Neural progenitor cell (in vitro differentiated cells): Measurements from ENCODE around the gene ZFHX3. TPM values are rescaled to one million over a fixed set of nuclear protein-coding genes. Genes with fewer than 3 reads are reported as not detected.

Experiments used
- DNase-seq: peaks from one replicate; pipeline ENCODE4 v3.0.0-alpha.2; 2016; ENCODE audit warnings: low spot score
- H2AFZ ChIP-seq: fragments of 200-600 bp; sonication (generic); replicated peaks from 2 replicates; pipeline ENCODE4 v1.6.1; 2016; ENCODE audit warnings: antibody characterized with exemption
- H3F3A ChIP-seq: fragments of 200-600 bp; sonication (generic); 2 replicates; pipeline ENCODE4 v1.6.1; 2016; ENCODE audit warnings: antibody characterized with exemption, low read depth
- H3K27ac ChIP-seq: fragments of 200-600 bp; sonication (generic); 2 replicates; pipeline ENCODE4 v1.5.1; 2016; ENCODE audit warnings: mild to moderate bottlenecking
- H3K27me3 ChIP-seq: fragments of 200-600 bp; sonication (generic); 2 replicates; pipeline ENCODE4 v1.6.1; 2016; ENCODE audit warnings: mild to moderate bottlenecking, moderate library complexity
- H3K36me3 ChIP-seq: fragments of 200-600 bp; sonication (generic); 2 replicates; pipeline ENCODE4 v1.5.1; 2016
- H3K4me1 ChIP-seq: fragments of 200-600 bp; sonication (generic); 2 replicates; pipeline ENCODE4 v1.6.1; 2016; ENCODE audit warnings: mixed run types
- H3K4me2 ChIP-seq: fragments of 200-600 bp; sonication (generic); 2 replicates; pipeline ENCODE4 v1.6.1; 2016
- H3K4me3 ChIP-seq: fragments of 200-600 bp; sonication (generic); 2 replicates; pipeline ENCODE4 v1.5.1; 2016
- H3K79me2 ChIP-seq: fragments of 200-600 bp; sonication (generic); 2 replicates; pipeline ENCODE4 v1.6.1; 2016; ENCODE audit warnings: low read depth
- H3K9ac ChIP-seq: fragments of 200-600 bp; sonication (generic); 2 replicates; pipeline ENCODE4 v1.6.1; 2016
- H3K9me3 ChIP-seq: fragments of 200-600 bp; sonication (generic); 2 replicates; pipeline ENCODE4 v1.5.1; 2016; ENCODE audit warnings: low read depth
- H4K20me1 ChIP-seq: fragments of 200-600 bp; sonication (generic); 2 replicates; pipeline ENCODE4 v1.6.1; 2016; ENCODE audit warnings: low read depth
- H3K27ac Mint-ChIP-seq: 3 replicates; pipeline ENCODE4 v1.8.0; 2021; ENCODE audit warnings: mixed read lengths
- H3K27me3 Mint-ChIP-seq: 2 replicates; pipeline ENCODE4 v1.8.0; 2022; ENCODE audit warnings: low read depth, mild to moderate bottlenecking, inconsistent platforms, moderate library complexity, mixed read lengths; ENCODE audit not compliant: insufficient read depth
- H3K36me3 Mint-ChIP-seq: 3 replicates; pipeline ENCODE4 v1.8.0; 2021; ENCODE audit warnings: mixed read lengths
- H3K4me1 Mint-ChIP-seq: 3 replicates; pipeline ENCODE4 v1.8.0; 2021; ENCODE audit warnings: mixed read lengths
- H3K4me3 Mint-ChIP-seq: 3 replicates; pipeline ENCODE4 v1.8.0; 2021; ENCODE audit warnings: mild to moderate bottlenecking, moderate library complexity, mixed read lengths
- H3K9me3 Mint-ChIP-seq: 3 replicates; pipeline ENCODE4 v1.8.0; 2020; ENCODE audit warnings: mixed read lengths
- CTCF ChIP-seq: fragments of 200-600 bp; sonication (generic); IDR thresholded peaks from 2 replicates; pipeline ENCODE4 v1.5.1; 2017; ENCODE audit warnings: antibody characterized with exemption, mild to moderate bottlenecking
- EZH2 ChIP-seq: fragments of 200-600 bp; sonication (generic); IDR thresholded peaks from 2 replicates; pipeline ENCODE4 v1.6.1; 2017; ENCODE audit warnings: antibody characterized with exemption, mild to moderate bottlenecking, moderate library complexity
- EZH2phosphoT487 ChIP-seq: fragments of 200-600 bp; sonication (generic); IDR thresholded peaks from 2 replicates; pipeline ENCODE4 v1.6.1; 2017; ENCODE audit warnings: antibody characterized with exemption
- total RNA-seq: library from RNA; depleted of rRNA; stranded (reverse); fragments of >200 nt; gene quantifications from 2 replicates; pipeline ENCODE4 v1.2.3, GENCODE V29; 2015; ENCODE audit warnings: low replicate concordance

The ZFHX3 gene
- total RNA-seq, 1 donor from 2014 or later = 2.4 TPM

- H3K36me3 Mint-ChIP-seq = peaks cover 17% of the 10 kb centered on the region
- peaks cover 3% of the 10 kb centered on the region for H3K27me3 Mint-ChIP-seq
- H3K9me3 ChIP-seq = no peaks in the 10 kb centered on the region
Measured at GRCh38 chr16:72824761-72825160, 223.2 kb downstream of the ZFHX3 start.

GRCh38 chr16:72824027-72824426, 223.9 kb downstream of the ZFHX3 start:
- no peak for TF ChIP-seq CTCF
- TF ChIP-seq EZH2 = no peak
- TF ChIP-seq EZH2phosphoT487 = no peak
- no peak for DNase-seq
- Histone ChIP-seq H3K27ac (no peak overlapping the region), H4K20me1 (no peaks in the 10 kb centered on the region), H2AFZ (no peak overlapping the region), H3K4me1 (no peaks in the 10 kb centered on the region), H3K9ac (no peak overlapping the region), H3K27me3 (no peaks in the 10 kb centered on the region), H3K4me2 (no peak overlapping the region), H3K36me3 (no peaks in the 10 kb centered on the region), H3K4me3 (no peak overlapping the region), H3K79me2 (no peaks in the 10 kb centered on the region), H3K9me3 (no peaks in the 10 kb centered on the region), H3F3A (no peaks in the 10 kb centered on the region)
- H3K4me3 Mint-ChIP-seq = no peak overlapping the region
- H3K27ac Mint-ChIP-seq = no peak overlapping the region
- H3K4me1 Mint-ChIP-seq = no peaks in the 10 kb centered on the region
- peaks cover 14% of the 10 kb centered on the region for H3K36me3 Mint-ChIP-seq
- H3K27me3 Mint-ChIP-seq = no peaks in the 10 kb centered on the region
- no peaks in the 10 kb centered on the region for H3K9me3 Mint-ChIP-seq

More at GRCh38 chr16:72824761-72825160, 223.2 kb downstream of the ZFHX3 start:
- Mint-ChIP-seq H3K4me3 (no peak overlapping the region), H3K4me1 (no peaks in the 10 kb centered on the region), H3K27ac (no peak overlapping the region), H3K9me3 (no peaks in the 10 kb centered on the region)
- no peak for TF ChIP-seq CTCF
- TF ChIP-seq EZH2 = no peak
- TF ChIP-seq EZH2phosphoT487 = no peak
- Histone ChIP-seq H3K4me3 (no peak overlapping the region), H3K4me2 (no peak overlapping the region), H3K27ac (no peak overlapping the region), H3F3A (no peaks in the 10 kb centered on the region), H3K79me2 (no peaks in the 10 kb centered on the region), H3K27me3 (no peaks in the 10 kb centered on the region), H3K36me3 (no peaks in the 10 kb centered on the region), H3K4me1 (no peaks in the 10 kb centered on the region), H4K20me1 (no peaks in the 10 kb centered on the region), H3K9ac (no peak overlapping the region), H2AFZ (no peak overlapping the region)
- no peak for DNase-seq

GRCh38 chr16:72821185-72821950, 226.6 kb downstream of the ZFHX3 start:
- peaks cover 15% of the 10 kb centered on the region for H3K36me3 Mint-ChIP-seq
- Histone ChIP-seq H3K4me3 (no peak overlapping the region), H2AFZ (no peak overlapping the region), H3K4me1 (peaks cover 3% of the 10 kb centered on the region), H3K27me3 (no peaks in the 10 kb centered on the region), H3K4me2 (no peak overlapping the region), H3K79me2 (no peaks in the 10 kb centered on the region), H3K9ac (no peak overlapping the region), H4K20me1 (no peaks in the 10 kb centered on the region), H3F3A (no peaks in the 10 kb centered on the region), H3K36me3 (no peaks in the 10 kb centered on the region), H3K27ac (no peak overlapping the region), H3K9me3 (no peaks in the 10 kb centered on the region)
- H3K9me3 Mint-ChIP-seq = no peaks in the 10 kb centered on the region
- H3K27ac Mint-ChIP-seq = no peak overlapping the region
- no peak for DNase-seq
- H3K4me3 Mint-ChIP-seq = no peak overlapping the region
- TF ChIP-seq EZH2 (no peak), CTCF (no peak), EZH2phosphoT487 (no peak)
- no peaks in the 10 kb centered on the region for H3K27me3 Mint-ChIP-seq
- no peaks in the 10 kb centered on the region for H3K4me1 Mint-ChIP-seq
